GM19025 (cell line): ENCODE results near the gene ANP32A.

Experiments
- ATAC-seq: cut with Tn5 transposase; IDR thresholded peaks from one replicate; pipeline ENCODE4 v1.9.1; 2021; ENCODE audit warnings: mild to moderate bottlenecking, low read depth, moderate library complexity; ENCODE audit not compliant: unreplicated experiment

The ANP32A gene

DNA sequence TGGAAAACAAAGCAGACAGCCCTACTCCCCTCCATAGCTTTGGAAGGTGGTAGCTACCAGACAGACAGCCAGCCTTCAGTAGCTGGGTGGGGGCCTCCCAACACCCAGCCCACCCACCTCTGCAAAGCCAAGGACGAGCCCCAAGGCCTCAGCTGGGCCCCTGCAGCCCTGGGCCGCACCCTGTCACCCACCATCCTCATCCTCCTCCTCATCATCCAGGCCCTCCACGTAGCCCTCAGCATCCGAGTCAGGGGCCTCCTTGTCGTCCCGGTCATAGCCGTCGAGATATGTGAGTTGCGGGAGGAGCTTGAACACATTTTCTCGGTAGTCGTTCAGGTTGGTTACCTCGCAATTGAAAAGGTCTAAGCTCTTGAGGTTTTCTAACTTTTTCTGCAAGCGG lies 36.5 kb downstream of the ANP32A start:
- no peak for ATAC-seq

DNA sequence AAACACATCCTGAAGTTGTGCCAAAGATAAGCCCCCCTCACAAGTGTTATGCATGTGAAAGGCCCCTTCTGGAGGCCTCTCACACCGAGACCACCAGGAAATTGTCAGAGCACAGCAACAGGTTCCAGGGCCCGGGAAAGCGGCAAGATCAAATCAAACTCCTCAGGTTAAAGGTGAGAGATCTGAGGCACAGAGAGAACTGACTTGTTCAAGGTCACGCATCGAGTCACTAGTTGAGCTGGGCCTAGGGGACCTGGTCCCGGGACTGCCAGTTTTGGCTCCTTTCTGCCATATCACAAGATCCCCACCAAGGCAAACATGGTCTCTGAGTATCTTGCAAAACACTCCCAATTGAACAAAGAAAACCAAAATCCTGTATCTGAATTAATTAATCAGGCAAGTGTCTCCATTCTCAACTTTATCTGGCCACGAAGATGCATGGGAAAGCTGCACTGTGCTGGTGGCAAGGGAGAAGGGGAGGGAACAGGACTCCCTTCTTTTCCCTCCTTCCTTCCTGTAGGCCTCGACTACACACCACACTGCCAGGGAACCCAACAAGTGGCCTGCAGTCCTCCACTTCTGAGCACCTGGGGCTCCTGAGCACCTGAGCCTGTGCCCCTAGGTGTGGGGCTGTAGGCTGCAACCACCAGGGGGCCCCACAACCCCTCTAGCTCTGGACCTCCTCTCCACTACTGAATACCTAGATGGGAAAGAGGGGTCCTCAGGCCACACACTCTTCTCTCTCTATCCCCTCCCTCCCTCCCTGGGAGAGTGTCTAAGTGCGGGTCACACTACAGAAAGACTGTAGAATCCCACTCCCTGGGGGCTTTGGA lies 37.3 kb downstream of the ANP32A start:
- ATAC-seq = no peak

DNA sequence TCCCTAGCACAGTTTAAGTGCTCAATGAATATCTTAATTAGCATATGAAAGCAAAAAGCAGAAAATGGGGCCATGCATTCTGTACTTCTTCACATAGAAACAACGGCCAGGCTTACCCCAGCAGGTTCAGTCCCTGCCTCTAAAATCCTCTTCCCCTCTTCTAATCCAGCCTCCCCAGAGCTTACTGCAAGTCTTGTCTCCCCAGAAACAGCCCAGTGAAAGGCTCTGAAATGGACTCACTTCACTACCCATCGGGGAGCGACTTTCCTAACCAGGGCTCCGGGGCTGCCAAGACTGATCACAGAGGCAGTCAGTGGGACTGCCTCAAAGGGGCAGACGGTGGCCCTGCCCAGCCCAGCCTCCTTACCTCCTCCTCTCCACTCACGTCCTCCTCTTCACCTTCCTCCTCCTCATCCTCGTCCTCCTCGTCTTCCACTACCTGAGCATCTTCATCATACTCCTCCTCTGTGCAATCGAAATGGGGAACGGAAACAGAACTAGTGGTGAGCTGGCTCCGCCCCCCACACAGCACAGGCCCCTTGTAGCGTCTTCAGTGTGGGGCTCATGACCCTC lies 38.0 kb downstream of the ANP32A start:
- no peak for ATAC-seq

DNA sequence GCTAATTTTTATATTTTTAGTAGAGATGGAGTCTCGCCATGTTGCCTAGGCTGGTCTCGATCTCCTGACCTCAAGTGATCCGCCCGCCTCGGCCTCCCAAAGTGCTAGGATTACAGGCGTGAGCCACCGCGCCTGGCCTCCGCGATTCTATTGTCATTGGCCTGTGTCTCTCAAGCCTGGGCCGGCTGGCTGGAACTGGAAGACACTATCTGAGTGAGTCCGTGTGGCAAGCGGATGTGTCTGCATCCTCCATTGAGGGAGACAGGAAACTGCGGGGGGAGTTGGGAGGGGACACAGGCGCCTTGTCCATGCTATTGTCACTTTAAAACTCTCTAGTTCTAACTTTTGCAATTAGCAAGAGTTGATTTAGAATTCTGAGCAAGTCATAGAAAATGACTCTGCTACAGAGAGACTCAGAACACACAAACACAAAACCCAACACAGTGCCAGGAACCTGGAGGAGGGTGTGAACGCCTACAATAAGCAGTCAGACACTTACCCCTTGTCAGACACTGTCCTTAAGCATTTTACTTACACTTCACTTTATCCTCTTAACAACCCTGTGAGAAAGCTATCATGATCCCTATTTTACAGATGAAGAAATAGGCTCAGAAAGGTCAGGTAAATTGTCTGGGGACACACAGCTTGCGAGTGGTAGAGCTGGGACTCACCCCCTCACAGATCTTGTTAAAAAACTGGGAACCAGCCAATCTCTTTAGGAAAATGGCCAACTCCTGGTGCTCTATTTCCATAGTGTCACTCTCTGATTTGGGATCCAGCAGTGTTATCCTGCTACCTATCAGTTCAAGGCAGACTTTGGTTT lies 38.7 kb downstream of the ANP32A start:
- no peak for ATAC-seq

DNA sequence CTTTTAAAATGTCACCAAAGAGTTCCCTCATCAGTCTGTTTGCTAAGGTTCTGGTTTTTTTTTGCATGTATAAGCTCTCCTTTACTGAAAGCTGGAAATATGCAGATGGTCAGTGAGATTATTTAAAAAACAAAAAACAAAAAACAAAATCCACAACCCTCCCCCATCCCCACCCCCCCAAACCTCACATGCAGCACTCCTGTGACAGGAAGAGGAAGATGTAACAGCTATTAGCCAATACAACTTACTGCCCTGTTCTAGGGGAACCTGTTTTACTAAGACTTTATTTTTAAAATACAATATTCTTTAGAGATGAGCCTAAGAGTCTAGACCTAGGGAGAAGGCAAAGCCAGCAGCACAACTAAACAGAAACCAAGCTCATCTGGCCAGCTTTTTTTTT lies 39.5 kb downstream of the ANP32A start:
- ATAC-seq = no peak

DNA sequence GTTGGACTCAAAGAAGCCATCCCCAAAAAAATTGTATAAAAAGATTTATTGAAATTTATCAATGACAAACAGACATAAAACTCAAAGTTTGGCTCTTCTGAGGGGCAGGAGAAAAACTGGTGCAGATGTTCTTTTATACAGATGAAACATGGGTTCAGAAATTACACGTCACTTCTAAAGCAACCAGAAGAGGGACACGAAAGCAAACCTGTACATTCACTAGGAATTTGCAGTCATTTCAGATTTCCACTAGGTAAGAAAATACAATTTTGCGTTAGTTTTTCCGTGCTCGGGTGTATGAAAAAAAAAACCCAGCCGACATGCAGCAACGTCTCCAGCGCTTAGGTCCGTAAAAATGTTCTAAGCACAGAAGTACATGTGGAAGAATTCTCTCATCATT lies 41.8 kb downstream of the ANP32A start:
- ATAC-seq = no peak

DNA sequence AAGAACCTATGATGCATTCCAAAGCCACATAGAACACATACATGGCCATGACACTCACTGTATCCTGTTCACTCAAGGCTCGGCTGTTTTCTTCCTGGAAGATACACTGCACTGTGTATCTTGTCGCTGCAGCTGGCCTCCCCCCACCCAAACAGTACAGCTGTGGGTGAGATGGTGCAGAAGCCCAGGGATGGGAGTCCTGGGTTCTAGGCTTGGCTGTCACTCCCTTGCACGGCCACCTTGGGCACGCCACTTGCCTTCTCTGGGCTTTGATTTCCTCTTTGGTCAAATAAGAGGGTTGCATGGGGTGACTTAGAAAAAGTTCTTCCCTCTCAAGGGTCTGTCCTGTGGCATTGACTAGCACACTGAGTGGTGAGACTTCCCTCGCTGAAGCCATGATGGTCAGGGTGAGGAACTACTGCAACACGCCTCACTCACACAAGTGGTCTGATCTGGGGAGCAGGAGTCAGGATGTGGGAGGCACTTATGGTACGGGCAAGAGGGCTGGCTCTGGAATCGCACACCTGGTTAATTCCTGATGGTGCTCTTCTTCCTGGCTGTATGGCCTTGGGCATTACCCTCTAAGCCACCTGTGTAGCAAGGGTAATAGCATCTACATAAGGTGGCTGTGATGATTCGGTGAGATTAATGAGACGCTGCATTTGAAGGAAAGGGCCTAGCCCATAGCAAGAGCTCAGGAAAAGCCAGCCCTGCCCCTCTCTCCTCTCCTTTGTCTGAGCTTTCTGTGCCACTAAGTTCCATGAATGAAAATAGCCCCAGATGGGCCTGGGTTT lies 44.0 kb downstream of the ANP32A start:
- no peak for ATAC-seq

DNA sequence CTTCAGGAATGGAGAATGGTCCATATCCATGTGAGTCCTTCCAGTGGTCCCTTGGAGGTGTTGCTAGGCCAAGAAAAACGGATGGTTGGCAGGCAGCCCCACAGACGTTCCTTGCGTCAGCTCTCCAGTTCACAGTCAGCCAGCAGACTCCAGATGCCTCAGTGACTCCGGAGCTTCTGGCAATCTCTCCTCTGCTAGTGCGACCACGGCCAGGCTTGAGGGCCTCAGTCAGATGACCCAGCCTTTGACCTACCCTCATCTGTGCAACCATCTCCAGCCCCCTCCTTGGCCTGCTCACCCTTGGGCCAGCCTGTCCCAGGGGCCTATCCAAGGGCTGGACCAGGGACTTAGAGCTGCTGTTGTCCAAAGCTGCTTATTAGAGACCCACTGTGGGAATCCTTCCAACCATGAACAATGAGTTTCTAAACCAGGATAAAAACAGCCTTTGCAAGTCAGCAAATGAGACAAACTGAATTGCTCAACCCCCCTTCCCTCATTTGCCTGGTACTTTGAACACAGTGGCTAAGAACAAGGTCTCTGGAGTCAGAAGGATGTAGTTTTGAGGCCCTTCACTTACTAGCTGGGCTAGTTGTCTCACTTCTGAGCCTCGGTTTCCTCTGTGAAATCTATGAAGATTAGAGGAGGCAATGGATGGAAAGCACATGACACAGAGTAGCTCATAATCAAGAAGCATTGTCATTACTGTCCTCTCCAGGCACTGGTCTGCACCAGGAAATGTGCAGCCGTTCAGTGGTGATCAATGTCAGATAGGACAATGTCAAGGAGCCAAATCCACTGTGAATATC lies 44.8 kb downstream of the ANP32A start:
- ATAC-seq = no peak

DNA sequence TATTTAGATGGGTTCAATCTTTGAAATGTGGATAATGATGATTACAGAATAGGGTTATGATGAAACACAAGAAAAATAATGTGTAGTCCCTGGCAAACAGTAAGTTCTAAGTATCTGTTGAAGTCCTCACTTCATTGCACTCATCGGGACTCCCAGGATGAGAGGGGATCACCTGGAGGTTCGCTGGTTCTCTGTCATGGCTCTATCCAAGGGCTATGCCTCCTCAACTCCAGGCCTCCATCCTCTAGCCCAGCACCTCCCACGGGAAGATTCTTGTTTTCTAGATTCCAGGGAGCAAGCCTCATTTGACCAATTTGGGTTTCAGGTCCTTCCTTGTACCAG lies 45.5 kb downstream of the ANP32A start:
- no peak for ATAC-seq

DNA sequence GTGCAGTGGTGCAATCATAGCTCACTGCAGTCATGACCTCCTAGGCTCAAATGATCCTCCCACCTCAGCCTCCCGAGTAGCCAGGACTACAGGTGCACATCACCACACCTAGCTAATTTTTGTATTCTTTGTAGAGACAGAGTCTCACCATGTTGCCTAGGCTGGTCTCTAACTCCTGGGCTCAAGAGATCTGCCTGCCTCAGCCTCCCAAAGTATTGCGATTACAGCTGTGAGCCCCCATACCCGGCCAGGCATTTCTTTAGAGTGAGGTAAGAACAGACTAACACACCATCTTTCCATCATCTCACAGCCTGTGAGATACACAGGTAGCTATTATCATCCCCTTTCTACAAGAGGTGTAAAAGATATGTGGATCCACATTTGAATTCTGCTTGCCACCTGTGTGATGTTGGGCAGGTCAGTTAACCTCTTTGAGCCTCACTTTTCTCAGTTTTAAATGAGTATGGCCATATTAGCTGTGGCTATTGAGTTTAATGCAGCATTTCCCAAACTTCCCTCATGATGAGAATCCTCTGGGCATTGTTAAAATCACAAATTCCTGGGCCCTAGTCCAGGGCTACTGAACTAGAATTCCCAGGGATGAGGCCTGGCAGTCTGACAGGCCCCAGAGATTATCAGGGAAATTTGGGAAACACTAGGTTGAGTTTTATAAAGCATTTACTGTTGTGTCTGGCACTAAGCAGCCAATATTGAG lies 46.0 kb downstream of the ANP32A start:
- ATAC-seq = no peak

DNA sequence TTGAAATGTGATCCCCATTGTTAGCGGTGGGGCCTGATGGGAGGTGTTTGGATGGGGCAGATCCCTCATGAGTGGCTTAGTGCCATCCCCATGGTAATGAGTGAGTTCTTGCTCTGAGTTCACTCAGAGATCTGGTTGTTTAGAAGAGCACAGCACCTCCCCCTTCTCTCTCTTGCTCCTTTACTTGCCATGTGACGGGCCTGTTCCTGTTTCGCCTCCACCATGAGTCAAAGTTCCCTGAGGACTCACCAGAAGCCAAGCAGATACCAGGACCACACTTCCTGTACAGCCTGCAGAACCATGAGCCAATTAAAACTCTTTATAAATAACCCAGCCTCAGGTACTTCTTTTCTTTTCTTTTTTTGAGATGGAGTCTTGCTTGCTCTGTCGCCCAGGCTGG lies 46.6 kb downstream of the ANP32A start:
- ATAC-seq = no peak

DNA sequence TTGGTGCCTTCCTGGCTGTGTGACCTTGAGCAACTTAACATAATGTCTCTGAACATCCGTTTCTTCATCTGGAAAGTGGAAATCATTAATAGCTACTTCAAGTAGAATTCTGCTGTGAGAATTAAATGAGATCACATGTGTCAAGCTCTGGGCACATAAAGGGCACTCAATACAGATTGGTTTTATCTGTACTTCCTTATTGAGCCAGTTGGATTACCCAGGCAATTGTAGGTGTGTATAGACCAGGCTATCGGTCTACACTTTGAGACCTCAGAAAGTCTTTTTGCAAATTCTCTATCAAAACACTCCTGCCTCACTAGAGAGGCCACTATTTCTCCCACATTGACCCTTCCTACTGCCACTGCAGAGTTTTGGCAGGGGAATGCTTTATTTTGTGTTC lies 47.7 kb downstream of the ANP32A start:
- no peak for ATAC-seq

DNA sequence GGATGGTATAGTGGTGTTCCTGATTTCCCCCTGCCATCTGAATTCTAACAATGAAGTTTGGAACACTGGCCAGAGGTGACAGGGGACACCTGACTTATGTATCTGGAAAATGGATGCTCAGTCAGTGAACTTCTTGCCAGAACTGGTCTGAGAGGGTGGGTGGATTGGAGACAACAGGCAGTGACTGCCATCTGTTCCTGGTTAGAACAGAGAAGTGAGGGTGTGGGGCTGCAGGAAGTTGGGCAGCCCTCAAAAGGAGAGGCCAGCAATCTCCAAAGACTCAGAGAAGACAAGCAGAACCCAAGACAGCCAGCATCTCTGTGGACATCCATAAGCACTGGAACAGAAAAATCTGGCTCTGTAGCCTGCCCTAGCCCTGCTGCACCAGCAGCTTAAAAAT lies 50.5 kb downstream of the ANP32A start:
- no peak for ATAC-seq

DNA sequence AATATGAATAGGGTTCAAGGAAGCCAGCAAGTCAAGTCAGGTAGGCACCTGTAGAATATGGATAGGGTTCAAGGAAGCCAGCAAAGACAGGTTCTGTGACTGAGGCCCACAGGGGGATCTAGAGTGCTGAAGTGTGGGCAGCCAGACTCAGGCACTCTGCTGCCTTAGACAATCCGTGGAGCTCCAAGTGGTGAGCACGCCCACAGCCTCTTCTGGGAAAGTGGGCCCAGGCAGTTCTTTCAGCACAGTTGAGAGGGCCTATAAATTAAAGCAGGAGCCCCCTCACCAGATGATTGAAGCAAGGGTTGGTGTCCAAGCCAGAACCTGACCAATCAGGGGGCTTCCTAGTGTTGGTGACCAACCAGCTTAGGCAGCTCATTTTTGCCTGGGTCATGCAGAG lies 51.0 kb downstream of the ANP32A start:
- no peak for ATAC-seq

DNA sequence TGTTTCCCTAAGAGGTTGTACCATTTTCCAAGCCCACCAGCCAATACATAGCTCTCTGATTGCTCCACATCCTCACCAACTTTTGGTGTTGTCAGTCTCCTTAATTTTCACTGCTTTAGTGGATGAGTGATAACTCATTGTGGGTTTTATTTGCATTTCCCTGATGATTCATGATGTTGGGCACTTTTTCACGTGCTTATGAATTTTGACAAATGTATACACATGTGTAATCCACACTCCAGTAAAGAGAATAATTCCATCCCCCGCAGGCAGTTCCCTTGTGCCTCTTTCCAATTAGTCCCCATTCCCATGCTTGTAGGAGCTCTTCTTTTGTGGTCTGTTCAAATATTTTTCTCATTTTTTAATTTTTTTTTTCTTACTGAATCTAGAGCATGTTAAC lies 52.4 kb downstream of the ANP32A start:
- no peak for ATAC-seq

DNA sequence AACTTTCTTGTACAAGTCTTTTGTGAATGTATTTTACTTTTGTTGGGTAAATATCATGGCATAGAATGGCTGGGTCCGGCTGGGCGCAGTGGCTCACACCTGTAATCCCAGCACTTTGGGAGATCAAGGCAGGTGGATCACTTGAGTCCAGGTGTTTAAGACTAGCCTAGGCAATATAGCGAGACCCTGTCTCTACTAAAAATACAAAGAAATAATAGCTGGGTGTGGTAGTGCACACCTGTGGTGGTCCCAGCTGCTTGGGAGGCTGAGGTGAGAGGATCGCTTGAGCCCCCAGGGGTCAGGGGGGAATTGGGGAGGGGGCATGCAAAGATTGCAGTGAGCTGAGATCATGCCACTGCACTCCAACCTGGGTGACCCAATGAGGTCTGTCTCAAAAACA lies 52.9 kb downstream of the ANP32A start:
- ATAC-seq = no peak

DNA sequence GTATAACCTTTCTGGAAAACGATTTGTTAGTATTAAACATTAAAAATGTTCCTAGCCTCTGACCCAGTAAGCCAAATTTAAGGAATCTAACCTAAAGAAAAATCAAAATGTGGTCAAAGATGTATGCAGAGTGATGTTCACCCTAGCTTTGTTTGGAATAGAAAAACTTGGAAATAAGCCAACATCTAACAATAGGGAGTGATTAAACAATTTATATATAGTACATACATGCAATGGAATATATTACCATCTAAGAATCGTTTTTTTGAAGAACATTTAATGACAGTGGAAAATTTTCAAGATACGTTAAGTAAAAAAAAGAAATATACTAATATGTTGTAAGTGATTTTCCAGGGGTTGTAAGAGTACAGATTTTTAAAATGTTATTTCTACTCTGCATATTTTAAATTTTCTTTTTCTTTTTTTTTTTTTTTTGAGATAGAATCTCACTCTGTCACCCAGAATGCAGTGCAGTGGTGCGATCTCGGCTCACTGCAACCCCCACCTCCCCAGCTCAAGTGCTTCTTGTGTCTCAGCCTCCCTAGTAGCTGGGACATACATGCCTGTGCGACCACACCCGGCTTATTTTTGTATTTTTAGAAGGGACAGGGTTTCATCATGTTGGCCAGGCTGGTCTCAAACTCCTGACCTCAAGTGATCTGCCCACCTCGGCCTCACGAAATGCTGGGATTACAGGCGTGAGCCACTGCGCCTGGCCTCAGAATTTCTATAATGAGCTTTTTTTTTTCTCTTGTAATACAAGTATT lies 54.9 kb downstream of the ANP32A start:
- no peak for ATAC-seq

DNA sequence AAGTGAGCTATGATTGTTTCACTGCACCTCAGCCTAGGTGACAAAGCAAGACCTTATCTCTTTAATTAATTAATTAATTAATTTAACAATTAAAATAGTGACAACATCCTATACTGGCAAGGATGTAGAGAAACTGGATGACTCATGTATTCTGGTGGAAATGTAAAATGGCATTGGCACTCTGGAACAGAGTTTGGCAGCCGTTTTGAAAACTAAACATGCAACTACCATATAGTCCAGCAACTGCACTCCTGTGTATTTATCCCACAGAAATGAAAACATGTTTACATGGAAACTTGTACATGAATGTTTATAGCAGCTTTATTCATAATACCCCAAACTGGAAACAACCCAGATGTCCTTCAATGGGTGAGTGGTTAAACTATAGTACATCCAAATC lies 56.6 kb downstream of the ANP32A start:
- no peak for ATAC-seq

DNA sequence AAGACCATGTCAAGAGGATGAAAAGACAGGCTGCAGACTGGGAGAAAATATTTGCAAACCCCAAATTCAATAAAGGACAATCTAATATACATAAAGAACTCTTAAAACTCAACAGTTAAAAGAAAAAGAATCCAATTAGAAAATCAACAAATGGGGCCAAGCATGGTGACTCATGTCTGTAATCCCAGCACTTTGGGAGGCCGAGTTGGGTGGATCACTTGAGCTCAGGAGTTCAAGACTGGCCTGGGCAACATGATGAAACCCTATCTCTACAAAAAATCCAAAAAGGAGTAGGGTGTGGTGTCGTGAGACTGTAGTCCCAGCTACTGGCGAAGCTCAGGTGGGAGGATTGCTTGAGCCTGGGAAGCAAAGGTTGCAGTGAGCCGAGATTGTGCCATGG lies 57.6 kb downstream of the ANP32A start:
- ATAC-seq = no peak
